K562 (cell line): Measurements from ENCODE around the gene GARIN1A. TPM values are rescaled to one million over a fixed set of nuclear protein-coding genes. Genes with fewer than 3 reads are reported as not detected.

Experiments
- BCOR ChIP-seq: fragments of 450-650 bp; IDR thresholded peaks from 2 replicates; pipeline ENCODE4 v1.6.1; 2016
- CBFB ChIP-seq: sonication (generic); formaldehyde crosslinking; IDR thresholded peaks from 2 replicates; pipeline ENCODE4 v1.4.0; 2020; ENCODE audit warnings: mild to moderate bottlenecking, missing genetic modification reagents
- FOXJ3 ChIP-seq: sonication (generic); formaldehyde crosslinking; IDR thresholded peaks from 2 replicates; pipeline ENCODE4 v1.4.0; 2020; ENCODE audit warnings: mild to moderate bottlenecking, missing genetic modification reagents
- SLC30A9 ChIP-seq: fragments of 250-450 bp; sonication (Bioruptor Pico); IDR thresholded peaks from 2 replicates; pipeline ENCODE4 v1.8.0; 2022; ENCODE audit warnings: mild to moderate bottlenecking, moderate library complexity
- TAF15 ChIP-seq: fragments of 200-400 bp; formaldehyde crosslinking; IDR thresholded peaks from 2 replicates; pipeline ENCODE4 v1.6.1; 2017; ENCODE audit warnings: mild to moderate bottlenecking, low read depth, low read length, moderate library complexity
- TRIM24 ChIP-seq, 2 experiments: fragments of 450-650 bp; IDR thresholded peaks; 2 replicates each; pipeline ENCODE4 v1.6.1; 2016
- ZBTB17 ChIP-seq: fragments of 450-650 bp; formaldehyde crosslinking; IDR thresholded peaks from 2 replicates; pipeline ENCODE4 v1.4.0; 2020; ENCODE audit warnings: mild to moderate bottlenecking
- ZNF75A ChIP-seq: fragments of 450-650 bp; formaldehyde crosslinking; IDR thresholded peaks from 2 replicates; pipeline ENCODE4 v1.4.0; 2020; ENCODE audit warnings: mild to moderate bottlenecking
- polyA plus RNA-seq, 8 experiments: library from polyadenylated mRNA; depleted of rRNA in 4 of 8; stranded (reverse) in 5 of 8; unstranded in 3 of 8; fragments of >200 nt; fragmentation: Nextera tagmentation in 2 of 8; fragmentation: Illumina TruSeq in 1 of 8; extraction: Ambion mirVana in 2 of 8; extraction: Trizol in 1 of 8; gene quantifications; 2 replicates each; pipeline versions ENCODE4 v1.2.1 to v1.2.3, GENCODE V29; 2011 to 2014; ENCODE audit warnings: inconsistent platforms in 1 of 8, missing spikeins in 1 of 8
- total RNA-seq, 7 experiments: library from RNA; depleted of rRNA in 6 of 7; stranded (reverse); fragments of >200 nt in 6 of 7; fragmentation: Illumina TruSeq in 2 of 7; extraction: Trizol in 2 of 7; gene quantifications; 2 replicates each; pipeline versions ENCODE4 v1.2.1 to v1.2.3, GENCODE V29; 2011 to 2021; ENCODE audit warnings: low replicate concordance in 1 of 7
- TF ChIP-seq, protein P1 (sequence below): sonication (generic); formaldehyde crosslinking; IDR thresholded peaks from 2 replicates; pipeline ENCODE4 v1.8.0; 2023; ENCODE audit warnings: missing genetic modification reagents, mild to moderate bottlenecking, borderline replicate concordance
- TF ChIP-seq, protein P2 (sequence below), 2 experiments: fragments of 250-450 bp in 1 of 2; fragments of 450-650 bp in 1 of 2; sonication (Bioruptor Pico) in 1 of 2; IDR thresholded peaks; 2 replicates each; pipeline versions ENCODE4 v1.6.1 to v1.8.0; 2016 to 2021; ENCODE audit warnings: mild to moderate bottlenecking in 2 of 2, moderate library complexity in 2 of 2, missing compliant biosample characterization in 1 of 2, missing genetic modification characterization in 1 of 2

The GARIN1A gene
- total and polyA plus RNA-seq, 9 of the 15 experiments (the other 6 are each of a cell fraction or from before 2014, with no cell fraction given) = 0.01 to 0.41 (median 0.04) TPM; not detected in 3

DNA sequence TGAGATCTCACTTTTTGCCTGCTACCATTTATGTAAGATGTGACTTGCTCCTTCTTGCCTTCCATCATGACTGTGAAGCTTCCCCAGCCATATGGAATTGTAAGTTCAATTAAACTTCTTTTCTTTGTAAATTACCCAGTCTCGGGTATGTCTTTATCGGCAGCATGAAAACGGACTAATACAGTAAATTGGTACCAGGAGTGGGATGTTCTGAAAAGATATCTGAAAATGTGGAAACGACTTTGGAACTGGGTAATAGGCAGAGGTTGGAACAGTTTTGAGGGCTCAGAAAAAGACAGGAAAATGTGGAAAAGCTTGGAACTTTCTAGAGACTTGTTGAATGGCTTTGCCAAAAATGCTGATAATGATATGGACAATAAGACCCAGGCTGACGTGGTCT lies 10.6 kb upstream of the GARIN1A start (continued):
- no peak for TF ChIP-seq FOXJ3 (CRISPR knock-in tag)
- TF ChIP-seq CBFB (CRISPR knock-in tag) = no peak
- TF ChIP-seq ZBTB17 (CRISPR knock-in tag) = no peak
- no peak for TF ChIP-seq BCOR
- TF ChIP-seq TAF15 = no peak
- TF ChIP-seq TRIM24 (IDR thresholded peaks at IDR 0.05) = peak in 1 of 2 experiments; percentile 27; a peak in 1 of 4 replicates
- TF ChIP-seq, protein P1, sequence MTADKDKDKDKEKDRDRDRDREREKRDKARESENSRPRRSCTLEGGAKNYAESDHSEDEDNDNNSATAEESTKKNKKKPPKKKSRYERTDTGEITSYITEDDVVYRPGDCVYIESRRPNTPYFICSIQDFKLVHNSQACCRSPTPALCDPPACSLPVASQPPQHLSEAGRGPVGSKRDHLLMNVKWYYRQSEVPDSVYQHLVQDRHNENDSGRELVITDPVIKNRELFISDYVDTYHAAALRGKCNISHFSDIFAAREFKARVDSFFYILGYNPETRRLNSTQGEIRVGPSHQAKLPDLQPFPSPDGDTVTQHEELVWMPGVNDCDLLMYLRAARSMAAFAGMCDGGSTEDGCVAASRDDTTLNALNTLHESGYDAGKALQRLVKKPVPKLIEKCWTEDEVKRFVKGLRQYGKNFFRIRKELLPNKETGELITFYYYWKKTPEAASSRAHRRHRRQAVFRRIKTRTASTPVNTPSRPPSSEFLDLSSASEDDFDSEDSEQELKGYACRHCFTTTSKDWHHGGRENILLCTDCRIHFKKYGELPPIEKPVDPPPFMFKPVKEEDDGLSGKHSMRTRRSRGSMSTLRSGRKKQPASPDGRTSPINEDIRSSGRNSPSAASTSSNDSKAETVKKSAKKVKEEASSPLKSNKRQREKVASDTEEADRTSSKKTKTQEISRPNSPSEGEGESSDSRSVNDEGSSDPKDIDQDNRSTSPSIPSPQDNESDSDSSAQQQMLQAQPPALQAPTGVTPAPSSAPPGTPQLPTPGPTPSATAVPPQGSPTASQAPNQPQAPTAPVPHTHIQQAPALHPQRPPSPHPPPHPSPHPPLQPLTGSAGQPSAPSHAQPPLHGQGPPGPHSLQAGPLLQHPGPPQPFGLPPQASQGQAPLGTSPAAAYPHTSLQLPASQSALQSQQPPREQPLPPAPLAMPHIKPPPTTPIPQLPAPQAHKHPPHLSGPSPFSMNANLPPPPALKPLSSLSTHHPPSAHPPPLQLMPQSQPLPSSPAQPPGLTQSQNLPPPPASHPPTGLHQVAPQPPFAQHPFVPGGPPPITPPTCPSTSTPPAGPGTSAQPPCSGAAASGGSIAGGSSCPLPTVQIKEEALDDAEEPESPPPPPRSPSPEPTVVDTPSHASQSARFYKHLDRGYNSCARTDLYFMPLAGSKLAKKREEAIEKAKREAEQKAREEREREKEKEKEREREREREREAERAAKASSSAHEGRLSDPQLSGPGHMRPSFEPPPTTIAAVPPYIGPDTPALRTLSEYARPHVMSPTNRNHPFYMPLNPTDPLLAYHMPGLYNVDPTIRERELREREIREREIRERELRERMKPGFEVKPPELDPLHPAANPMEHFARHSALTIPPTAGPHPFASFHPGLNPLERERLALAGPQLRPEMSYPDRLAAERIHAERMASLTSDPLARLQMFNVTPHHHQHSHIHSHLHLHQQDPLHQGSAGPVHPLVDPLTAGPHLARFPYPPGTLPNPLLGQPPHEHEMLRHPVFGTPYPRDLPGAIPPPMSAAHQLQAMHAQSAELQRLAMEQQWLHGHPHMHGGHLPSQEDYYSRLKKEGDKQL (CRISPR knock-in tag) = no peak
- no peak for TF ChIP-seq ZNF75A
- TF ChIP-seq, protein P2, sequence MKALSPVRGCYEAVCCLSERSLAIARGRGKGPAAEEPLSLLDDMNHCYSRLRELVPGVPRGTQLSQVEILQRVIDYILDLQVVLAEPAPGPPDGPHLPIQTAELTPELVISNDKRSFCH (CRISPR knock-in tag; IDR thresholded peaks at IDR 0.05) = no peak
- TF ChIP-seq, protein P2 (tag; IDR thresholded peaks at IDR 0.05) = no peak
- TF ChIP-seq SLC30A9 (CRISPR knock-in tag) = no peak
